A673 (cell line): ENCODE measurements around the gene HSF5.

Experiments
- EZH2 ChIP-seq: fragments of 200-600 bp; sonication (generic); IDR thresholded peaks from 2 replicates; pipeline ENCODE4 v1.6.1; 2017; ENCODE audit warnings: borderline replicate concordance, low read depth, mild to moderate bottlenecking, mixed read lengths, antibody characterized with exemption, low read length; ENCODE audit not compliant: poor library complexity, severe bottlenecking
- TF ChIP-seq, protein P1 (sequence below): fragments of 300-800, 200-600 bp; sonication (generic); conservative IDR thresholded peaks from 2 replicates; pipeline ENCODE4 v1.5.1; 2017; ENCODE audit warnings: low read depth, mild to moderate bottlenecking, antibody characterized with exemption, low read length, moderate library complexity, mixed read lengths

DNA sequence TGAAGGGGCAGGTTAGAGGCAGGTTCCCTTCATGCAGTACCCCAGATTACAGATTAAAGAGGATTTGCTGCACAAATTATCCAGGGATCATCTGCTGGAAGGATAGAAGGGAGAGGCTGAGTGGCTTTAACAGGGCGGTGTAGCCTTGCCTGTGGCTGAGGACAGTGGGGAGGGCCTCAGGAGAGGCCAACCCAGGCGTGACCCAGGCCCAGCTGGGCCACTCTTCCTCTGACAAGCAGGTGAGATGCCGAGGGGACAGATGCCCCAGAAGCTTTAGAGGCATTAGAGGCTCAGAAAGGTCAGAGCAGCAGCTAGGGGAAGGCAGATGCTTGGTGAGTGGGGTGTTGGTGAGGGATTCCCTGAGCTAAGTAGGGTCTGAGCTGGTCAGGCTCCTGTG lies 44.3 kb upstream of the HSF5 start:
- TF ChIP-seq, protein P1, sequence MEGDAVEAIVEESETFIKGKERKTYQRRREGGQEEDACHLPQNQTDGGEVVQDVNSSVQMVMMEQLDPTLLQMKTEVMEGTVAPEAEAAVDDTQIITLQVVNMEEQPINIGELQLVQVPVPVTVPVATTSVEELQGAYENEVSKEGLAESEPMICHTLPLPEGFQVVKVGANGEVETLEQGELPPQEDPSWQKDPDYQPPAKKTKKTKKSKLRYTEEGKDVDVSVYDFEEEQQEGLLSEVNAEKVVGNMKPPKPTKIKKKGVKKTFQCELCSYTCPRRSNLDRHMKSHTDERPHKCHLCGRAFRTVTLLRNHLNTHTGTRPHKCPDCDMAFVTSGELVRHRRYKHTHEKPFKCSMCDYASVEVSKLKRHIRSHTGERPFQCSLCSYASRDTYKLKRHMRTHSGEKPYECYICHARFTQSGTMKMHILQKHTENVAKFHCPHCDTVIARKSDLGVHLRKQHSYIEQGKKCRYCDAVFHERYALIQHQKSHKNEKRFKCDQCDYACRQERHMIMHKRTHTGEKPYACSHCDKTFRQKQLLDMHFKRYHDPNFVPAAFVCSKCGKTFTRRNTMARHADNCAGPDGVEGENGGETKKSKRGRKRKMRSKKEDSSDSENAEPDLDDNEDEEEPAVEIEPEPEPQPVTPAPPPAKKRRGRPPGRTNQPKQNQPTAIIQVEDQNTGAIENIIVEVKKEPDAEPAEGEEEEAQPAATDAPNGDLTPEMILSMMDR = no peak
- no peak for TF ChIP-seq EZH2
